Measurements from ENCODE around the gene ATP11A.
"Not testable (repeated sequence)": the region's sequence is repeated elsewhere in the genome, so short reads cannot be mapped to it uniquely, and the experiment has no call there.

Gene ATP11A

DNA sequence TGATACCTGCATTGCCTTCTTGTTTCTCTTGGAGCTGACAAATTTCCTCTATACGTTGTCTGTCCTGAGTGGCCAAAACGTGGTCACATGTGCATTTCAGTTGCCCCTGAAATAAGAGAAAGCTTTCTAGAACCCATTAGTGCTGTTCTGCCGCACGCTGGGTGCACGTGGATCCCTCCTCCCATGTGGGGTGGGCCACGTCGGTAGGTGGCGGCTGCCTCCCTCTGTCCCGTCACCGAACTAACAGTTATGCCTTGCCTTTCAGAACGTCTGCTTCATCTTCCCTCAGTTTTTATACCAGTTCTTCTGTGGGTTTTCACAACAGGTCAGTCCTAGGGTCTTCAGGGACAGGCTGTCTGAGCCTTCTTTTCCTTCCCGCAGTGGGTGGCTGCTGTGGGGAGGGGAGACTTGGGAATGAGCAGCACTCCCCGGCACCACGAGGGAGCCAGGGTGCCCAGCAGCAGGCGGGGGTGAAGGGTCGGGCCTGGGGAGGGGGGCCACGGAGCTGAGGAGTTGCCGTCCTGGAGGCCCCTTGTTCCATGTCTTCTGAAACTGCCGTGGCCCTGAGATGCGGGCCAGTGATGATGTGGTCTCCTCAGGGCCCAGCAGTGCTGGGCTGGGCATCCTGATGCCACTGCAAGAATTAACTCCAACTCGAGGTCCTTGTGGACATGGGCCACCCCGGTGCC lies 169.4 kb downstream of the ATP11A start:
- no peak for DNase-seq (ENCODE audit: low spot score)

DNA sequence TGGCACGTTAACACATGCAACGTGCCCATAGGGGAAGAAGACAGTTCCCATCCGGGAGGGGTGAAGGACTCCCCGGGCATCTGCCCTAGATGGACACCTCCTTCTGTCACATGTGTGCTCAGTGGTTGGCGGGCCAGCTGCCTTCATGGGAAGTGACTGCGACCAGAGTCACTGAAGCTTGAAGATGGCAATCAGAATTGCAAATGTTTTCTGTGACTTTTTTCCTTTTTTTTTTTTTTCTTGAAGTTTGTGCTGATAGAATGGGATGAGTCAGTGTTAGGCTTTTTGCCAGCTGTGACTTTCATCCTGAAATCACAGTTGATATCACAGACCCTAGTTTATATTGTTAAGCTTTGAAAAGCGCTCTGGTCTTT lies 170.0 kb downstream of the ATP11A start:
- DNase-seq (ENCODE audit: low spot score), result no peak

DNA sequence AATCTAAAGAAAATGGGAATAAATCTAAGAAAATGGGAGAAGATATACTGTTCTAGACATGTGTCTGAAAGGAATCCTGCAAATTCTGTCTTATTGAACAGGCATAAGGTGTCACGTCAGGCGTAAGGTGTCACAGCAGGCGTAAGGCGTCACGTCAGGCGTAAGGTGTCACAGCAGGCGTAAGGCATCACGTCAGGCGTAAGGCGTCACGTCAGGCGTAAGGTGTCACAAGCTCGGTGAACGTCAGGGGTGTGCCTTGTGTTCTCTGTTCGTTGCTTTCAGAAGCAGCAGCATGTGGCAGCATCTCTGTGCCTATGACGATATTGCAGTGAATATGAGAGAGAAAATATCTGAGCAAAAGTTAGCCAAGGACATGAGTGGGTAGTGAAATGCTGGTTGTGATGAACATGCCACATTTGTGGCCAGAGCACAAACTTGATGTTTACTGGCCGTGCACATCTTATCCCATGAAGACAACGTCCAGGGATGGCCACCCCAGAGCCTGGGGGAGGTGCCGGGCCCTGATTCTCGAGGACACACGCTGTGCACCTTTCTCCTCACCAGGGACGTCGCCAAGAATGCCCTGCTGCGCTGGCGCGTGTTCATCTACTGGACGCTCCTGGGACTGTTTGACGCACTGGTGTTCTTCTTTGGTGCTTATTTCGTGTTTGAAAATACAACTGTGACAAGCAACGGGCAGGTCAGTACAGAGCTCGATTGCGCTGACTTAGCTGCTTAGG lies 172.2 kb downstream of the ATP11A start:
- DNase-seq (ENCODE audit: low spot score), result no peak

DNA sequence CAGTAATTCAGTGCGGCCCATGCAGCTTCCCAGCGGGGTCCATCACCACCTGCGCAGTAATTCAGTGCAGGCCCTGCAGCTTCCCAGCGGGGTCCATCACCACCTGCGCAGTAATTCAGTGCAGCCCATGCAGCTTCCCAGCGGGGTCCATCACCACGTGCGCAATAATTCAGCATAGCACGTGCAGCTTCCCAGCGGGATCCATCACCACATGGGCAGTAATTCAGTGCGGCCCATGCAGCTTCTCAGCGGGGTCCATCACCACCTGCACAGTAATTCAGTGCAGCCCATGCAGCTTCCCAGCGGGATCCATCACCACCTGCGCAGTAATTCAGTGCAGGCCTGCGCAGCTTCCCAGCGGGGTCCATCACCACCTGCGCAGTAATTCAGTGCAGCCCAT lies 173.5 kb downstream of the ATP11A start:
- DNase-seq (ENCODE audit: low spot score), result not testable (repeated sequence)

DNA sequence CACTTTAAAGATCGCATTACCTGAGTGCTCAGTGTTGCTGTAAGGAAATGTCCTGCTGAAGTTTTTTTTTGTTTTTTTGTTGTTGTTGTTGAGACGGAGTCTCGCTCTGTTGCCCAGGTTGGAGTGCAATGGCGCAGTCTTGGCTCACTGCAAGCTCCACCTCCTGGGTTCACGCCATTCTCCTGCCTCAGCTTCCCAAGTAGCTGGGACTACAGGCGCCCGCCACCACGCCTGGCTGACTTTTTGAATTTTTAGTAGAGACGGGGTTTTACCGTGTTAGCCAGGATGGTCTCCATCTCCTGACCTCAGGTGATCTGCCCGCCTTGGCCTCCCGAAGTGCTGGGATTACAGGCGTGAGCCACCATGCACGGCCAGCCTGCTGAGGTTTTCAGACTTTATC lies 175.6 kb downstream of the ATP11A start:
- not testable (repeated sequence) for DNase-seq (ENCODE audit: low spot score)

DNA sequence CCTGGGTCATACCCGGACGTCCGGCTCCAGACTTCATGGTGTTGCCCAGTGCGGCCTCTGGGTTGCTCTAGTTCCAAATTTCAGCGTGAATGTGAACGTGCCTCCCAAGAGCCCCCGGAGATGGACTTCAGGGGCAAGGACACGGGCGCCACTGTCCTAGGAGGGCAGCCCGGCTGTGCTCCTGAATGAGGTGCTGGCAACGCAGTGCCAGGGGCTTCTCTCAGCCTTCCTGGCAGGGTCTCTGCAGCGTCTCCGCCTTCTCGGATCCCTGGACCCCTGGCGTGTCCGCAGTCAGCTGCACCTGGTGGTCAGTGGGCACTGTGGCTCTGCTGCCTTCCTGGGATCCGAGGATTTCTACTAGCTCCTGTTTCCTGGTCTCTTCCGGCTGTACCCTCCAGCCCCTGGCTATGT lies 177.5 kb downstream of the ATP11A start:
- no peak for DNase-seq (ENCODE audit: low spot score)

DNA sequence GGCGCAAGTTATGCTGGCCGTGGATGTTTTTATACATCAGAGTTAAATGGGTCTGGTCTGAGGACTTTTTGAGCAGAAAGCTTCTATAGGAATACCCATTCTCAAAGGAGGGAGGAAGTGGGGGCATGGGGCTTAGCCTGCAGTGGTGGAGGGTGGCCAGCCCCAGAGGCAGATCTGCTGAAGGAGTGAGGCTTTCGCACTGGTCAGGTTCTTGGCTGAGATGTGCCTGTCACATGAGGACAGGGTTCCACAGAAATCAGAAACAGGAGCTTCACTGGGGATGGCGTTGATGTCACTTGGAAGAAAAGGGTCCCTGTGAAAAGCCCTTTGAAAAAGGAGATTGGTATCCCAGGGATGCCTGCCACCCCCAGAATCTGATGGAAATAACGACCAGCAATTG lies 178.5 kb downstream of the ATP11A start:
- no peak for DNase-seq (ENCODE audit: low spot score)

DNA sequence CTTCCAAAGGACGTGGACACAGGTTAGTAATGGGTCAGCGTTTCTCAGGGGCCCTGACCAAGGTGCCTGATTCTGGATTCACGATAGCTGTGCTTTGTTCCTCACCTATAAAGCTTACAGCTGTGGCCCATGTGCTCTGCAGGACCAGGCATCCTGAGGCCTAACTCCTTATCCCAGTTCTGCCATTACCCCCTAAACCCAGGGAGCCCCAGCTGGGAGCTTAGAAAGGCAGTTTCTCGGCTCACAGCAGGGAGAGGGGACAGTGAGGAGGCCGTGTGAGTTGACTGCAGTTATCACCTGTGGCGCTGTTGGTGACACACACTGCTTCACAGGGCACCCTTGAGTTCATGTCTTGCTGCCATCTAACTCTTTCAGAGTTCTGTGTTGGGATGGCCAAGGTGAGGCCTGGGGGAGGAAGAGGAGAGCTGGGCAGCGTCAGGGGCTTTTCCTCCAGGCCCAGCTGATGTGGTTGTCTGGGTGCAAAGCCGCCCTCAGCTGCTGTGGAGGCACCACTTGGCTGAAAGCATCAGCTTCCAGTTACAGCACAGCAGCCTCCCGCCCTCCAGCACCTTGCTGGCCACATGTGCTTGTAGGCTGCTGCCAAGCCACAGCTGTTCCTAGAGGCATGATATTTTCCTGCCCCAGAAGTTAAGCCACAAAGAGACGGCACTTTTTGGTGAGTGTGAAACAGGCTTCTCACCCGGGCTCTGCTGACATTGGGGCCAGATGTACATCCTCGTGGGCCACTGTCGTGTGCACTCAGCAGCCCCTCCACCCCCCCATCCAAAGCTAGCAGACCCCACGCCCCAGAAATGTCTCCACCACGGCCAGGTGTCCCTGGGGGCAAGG lies 179.6 kb downstream of the ATP11A start:
- DNase-seq (ENCODE audit: low spot score), result no peak

DNA sequence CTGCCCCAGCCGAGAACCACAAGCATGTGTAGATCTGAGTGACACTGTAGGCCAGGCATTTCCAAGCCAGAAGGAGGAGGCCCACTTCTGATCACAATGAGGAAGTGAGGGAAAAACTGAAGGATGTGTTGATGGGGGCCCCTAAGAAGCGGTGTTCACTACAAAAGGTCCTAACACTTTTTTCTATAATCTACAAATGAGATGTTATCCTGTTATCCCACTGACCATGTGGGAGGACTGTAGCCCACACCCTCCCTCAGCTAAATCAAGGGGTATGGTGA lies 180.2 kb downstream of the ATP11A start:
- DNase-seq (ENCODE audit: low spot score), result no peak

DNA sequence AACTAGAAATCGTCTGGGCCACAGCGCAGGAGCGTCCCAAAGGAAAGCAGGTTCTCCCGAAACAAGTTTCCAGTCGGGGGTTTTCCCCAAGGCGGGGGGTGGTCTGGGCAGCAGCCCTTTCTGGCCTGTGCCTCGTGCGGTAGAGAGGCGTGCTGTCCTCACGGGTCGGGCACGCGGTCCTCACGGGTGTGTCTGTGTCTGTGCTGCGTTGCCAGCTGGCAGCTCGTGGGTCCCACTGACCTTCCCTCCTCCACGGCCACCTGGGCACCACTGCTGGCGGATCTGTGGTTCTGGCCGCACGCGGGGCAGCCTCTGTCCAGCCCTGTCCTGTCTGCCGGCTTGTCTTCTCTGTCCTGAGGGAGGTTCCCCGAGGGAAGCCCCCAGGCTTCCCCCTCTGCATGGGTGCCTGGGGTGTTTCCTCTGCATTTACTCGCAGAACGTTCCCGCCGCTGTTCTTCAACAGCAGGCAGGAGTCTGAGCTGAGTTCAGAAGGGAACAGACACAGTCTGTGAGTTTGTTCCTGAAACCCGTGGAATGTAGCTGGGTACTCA lies 181.0 kb downstream of the ATP11A start:
- DNase-seq (ENCODE audit: low spot score), result no peak

DNA sequence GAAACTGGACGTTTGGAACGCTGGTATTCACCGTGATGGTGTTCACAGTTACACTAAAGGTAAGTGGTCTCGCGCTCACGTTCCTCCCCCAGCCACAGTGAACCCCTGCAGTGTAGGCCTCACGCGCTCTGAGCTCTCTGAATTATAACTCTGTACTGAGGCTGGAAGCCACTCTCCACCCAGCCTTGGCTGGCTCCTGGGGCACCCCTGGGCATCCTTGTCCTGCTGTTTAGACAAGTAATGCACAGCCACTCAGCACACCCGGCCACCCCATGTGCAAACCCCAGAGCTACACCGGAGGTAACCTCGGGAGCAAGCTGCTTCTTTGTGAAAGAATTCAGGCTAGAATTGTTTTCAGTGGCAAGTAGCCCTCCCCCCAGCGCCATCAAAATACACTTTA lies 181.9 kb downstream of the ATP11A start:
- DNase-seq (ENCODE audit: low spot score), result no peak

DNA sequence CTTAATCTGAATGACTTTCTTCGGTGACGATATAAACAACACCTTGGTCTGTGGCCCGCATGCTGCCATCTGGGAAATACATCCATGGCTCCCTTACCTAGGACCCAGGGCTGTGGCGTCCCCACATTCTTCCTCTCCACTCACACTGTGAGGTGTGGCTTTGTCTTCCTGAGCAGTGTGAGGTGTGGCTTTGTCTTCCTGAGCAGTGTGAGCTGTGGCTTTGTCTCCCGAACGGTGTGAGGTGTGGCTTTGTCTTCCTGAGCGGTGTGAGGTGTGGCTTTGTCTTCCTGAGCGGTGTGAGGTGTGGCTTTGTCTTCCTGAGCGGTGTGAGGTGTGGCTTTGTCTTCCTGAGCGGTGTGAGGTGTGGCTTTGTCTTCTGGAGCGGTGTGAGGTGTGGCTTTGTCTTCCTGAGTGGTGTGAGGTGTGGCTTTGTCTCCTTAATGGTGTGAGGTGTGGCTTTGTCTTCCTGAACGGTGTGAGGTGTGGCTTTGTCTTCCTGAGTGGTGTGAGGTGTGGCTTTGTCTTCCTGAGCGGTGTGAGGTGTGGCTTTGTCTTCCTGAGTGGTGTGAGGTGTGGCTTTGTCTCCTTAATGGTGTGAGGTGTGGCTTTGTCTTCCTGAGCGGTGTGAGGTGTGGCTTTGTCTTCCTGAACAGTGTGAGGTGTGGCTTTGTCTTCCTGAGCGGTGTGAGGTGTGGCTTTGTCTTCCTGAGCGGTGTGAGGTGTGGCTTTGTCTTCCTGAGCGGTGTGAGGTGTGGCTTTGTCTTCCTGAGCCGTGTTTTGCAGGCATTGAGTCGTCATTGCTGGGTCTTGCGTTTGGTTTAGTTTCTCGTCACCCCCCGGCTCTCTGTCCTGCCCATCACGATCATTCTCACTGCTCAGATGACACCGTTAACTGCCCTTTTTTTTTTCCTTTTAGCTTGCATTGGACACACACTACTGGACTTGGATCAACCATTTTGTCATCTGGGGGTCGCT lies 183.1 kb downstream of the ATP11A start:
- peak; percentile 62 for DNase-seq (ENCODE audit: low spot score)

DNA sequence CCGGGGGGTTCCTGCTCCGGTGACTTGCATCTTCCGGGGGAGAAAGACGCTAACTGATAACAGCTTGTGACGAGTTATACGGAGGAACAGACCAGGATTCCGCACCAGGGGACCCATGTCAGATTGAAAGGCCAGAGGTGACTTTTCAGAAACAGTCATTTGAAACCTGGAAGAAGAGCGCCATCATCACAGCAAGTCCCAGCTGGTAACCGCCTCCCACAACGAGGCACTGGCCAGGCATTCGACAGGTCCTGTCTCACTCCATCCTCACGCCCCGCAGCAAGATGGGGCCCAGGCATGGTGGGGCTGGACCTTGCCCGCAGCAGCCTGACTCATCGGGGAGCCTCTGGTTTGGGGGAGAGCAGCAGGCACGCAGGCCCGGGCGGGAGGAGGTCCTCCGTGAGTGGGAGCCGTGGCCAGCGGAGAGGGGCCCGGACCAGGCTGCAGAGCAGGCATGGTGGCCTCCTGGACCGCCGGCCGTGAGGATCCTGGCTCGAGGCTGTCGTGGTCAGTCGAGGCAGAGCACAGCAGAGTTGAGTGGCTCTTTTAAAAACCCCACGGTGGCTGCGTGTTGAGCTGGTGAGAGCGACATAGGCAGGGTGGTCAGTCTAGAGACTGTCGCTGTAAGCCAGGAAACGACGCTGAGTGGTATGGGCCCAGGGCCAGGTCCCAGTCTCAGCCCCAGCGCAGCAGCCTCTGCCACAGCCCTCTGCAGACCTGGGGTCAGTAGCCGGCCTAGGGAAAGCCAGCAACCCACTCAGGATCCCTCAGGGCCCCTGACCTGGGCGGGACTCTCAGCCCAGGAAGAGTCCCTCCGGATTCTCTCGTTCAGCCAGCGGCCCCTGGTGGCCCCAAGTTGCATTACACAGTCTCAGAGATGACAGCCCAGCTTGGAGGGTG lies 184.3 kb downstream of the ATP11A start:
- DNase-seq (ENCODE audit: low spot score), result peak; percentile 76

DNA sequence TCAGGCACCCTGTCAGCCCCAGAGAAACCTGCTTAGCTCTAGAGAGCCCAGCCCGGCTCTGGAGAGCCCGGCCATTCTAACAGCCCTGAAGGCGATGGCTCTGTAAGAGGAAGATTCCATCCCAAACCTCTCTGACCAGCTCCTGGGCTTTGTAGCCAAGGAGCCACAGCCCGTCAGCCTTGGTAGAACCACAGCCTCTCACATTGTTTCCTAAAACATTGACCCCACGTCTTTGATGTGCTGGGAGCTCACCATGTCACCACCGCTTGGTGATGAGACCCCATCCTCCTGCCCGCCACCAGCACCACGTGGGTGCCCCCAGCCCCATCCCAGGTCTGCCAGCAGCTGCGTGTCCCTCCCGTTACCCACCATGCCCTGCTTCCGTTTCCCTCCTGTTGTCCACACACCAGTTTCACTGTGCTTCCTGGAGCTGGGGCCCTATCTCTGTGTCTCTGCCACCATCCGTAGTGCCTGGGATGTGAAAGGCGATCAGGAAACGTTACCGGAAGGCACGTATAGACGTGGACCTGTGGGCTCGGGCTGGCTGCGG lies 185.0 kb downstream of the ATP11A start:
- DNase-seq (ENCODE audit: low spot score), result no peak

DNA sequence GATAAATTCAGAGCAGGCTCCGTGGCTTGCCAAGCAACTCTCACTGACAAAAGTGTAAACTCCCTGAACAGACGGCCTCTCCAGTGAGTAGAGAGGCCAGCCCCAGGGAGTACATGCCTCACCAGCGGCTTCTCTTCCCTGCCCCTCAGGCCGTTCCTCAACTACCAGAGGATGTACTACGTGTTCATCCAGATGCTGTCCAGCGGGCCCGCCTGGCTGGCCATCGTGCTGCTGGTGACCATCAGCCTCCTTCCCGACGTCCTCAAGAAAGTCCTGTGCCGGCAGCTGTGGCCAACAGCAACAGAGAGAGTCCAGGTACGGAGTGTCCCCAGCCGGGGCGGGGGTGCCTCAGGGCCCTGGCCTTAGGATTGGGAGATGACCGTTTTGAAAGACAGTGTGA lies 185.8 kb downstream of the ATP11A start:
- no peak for DNase-seq (ENCODE audit: low spot score)

DNA sequence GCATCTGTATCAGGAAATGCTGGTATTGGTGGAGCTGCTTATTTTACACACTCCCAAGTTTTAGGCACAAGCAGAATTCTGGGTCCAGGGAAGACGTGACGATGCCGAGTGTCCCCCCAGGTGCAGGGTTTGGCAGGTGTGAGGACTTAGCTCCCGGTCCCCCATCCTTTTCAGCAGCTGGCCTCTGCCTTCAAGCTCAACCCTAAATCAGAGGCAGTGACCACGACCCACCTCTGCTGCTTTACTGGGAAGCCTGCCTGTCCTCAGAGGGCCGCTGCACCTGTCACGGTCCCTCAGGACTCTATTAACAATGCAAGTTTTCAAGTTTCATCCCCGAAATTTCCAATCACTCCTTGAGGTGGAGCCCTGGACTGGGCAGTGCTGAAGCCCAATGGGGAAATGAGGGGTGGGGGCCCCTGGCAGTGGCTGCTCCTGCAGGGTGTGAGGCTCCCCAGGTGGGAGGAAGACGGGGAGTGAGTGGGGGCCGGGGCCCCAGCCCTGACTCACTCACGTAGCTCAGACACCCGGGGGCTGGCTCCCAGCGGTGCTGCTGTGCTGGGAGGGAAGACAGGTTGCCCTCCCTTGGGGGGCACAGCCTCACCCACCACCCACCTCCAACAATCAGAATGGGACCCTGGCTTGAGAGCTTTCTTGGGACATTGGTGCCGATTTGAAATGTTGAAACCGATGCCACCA lies 186.6 kb downstream of the ATP11A start:
- DNase-seq (ENCODE audit: low spot score), result no peak

DNA sequence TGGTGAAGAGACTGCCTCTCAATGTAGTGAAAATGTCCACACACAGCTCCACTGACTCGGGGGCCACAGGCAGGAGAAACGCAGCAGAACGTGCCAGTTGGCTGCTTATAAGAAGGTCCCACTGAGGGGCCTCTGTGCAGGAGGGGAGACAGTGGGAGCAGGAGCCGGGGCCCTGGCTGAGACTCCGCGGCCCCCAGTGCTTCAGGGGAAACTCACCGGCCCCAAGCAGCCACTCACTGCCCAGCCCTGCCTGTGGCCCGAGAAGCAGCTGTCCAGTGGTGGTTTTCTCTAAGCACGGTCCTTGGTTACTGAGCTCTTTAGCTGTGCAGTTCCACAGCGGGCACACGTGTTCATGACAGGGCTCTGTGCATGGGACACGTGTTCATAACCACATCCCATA lies 187.2 kb downstream of the ATP11A start:
- DNase-seq (ENCODE audit: low spot score), result no peak

DNA sequence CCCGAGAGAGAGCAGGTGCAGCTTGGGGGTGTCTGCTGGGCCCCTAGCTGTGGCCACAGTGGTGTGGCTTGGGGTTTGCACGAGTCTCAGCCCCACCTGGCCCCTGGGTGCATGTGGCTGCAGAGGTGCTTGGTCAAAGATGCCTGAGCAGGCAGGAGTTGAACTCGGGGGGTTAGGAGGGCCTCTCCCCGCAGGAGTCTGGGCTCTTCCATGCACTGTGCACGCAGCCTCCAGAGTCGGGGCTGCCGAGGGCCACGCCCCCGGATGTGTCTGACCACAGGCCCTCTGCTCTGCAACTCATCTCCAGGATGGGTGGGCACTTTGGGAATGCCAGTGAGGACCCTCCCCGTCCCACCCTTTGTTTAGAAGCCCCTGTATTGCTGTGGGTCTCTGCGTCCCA lies 187.7 kb downstream of the ATP11A start:
- DNase-seq (ENCODE audit: low spot score), result no peak
